DND-41 (cell line): ENCODE data around the gene CCDC93.

Experiments used
- ATAC-seq: fragments of 200-7000 bp; cut with Tn5 transposase; 3 replicates; pipeline ENCODE4 v1.9.1; 2021; ENCODE audit warnings: low read depth; ENCODE audit not compliant: insufficient read depth
- DNase-seq: peaks from one replicate; pipeline ENCODE4 v3.0.0-alpha.2; 2020
- H2AFZ ChIP-seq: 2 replicates; pipeline ENCODE4 v1.6.0; 2012; ENCODE audit warnings: low read depth, low read length
- H3K27ac ChIP-seq: 2 replicates; pipeline ENCODE4 v1.5.1; 2012; ENCODE audit warnings: low read length, inconsistent platforms
- H3K27me3 ChIP-seq: fragments of 200-600 bp; sonication (generic); 2 replicates; pipeline ENCODE4 v1.6.0; 2012; ENCODE audit warnings: low read length, mild to moderate bottlenecking, inconsistent platforms; ENCODE audit not compliant: insufficient read depth, poor library complexity
- H3K36me3 ChIP-seq: 2 replicates; pipeline ENCODE4 v1.5.1; 2012; ENCODE audit warnings: low read length, inconsistent platforms; ENCODE audit not compliant: insufficient read depth
- H3K4me1 ChIP-seq: 2 replicates; pipeline ENCODE4 v1.5.1; 2012; ENCODE audit warnings: mild to moderate bottlenecking, low read length; ENCODE audit not compliant: insufficient read depth
- H3K4me2 ChIP-seq: 2 replicates; pipeline ENCODE4 v1.6.0; 2012; ENCODE audit warnings: mild to moderate bottlenecking, moderate library complexity, low read length, inconsistent platforms; ENCODE audit not compliant: insufficient read depth
- H3K4me3 ChIP-seq, 2 experiments: fragments of 200-600 bp in 1 of 2; shearing (Covaris generic) in 1 of 2; 2 replicates each; pipeline ENCODE4 v1.5.1; 2012 to 2016; ENCODE audit warnings: inconsistent platforms in 2 of 2, low read length in 2 of 2, mild to moderate bottlenecking in 2 of 2, low read depth in 1 of 2, moderate library complexity in 1 of 2
- H3K79me2 ChIP-seq: 2 replicates; pipeline ENCODE4 v1.6.0; 2012; ENCODE audit warnings: low read length, inconsistent platforms; ENCODE audit not compliant: insufficient read depth
- H3K9ac ChIP-seq: 2 replicates; pipeline ENCODE4 v1.6.0; 2012; ENCODE audit warnings: low read depth, mild to moderate bottlenecking, inconsistent platforms, low read length, moderate library complexity
- H3K9me3 ChIP-seq: 2 replicates; pipeline ENCODE4 v1.5.1; 2012; ENCODE audit warnings: low read length, moderate library complexity, mild to moderate bottlenecking, inconsistent platforms; ENCODE audit not compliant: insufficient read depth, severe bottlenecking
- H4K20me1 ChIP-seq: 2 replicates; pipeline ENCODE4 v1.6.0; 2012; ENCODE audit warnings: low read length; ENCODE audit not compliant: insufficient read depth
- EZH2 ChIP-seq: IDR thresholded peaks from 3 replicates; pipeline ENCODE4 v1.6.1; 2012; ENCODE audit warnings: borderline replicate concordance, low read depth, mild to moderate bottlenecking, moderate library complexity, low read length, inconsistent platforms; ENCODE audit not compliant: severe bottlenecking
- TF ChIP-seq, protein P1 (sequence below): IDR thresholded peaks from 2 replicates; pipeline ENCODE4 v1.5.1; 2012; ENCODE audit warnings: borderline replicate concordance, low read length, moderate library complexity, mild to moderate bottlenecking; ENCODE audit not compliant: poor library complexity, severe bottlenecking; ENCODE audit errors: extremely low read depth

The CCDC93 gene

DNA sequence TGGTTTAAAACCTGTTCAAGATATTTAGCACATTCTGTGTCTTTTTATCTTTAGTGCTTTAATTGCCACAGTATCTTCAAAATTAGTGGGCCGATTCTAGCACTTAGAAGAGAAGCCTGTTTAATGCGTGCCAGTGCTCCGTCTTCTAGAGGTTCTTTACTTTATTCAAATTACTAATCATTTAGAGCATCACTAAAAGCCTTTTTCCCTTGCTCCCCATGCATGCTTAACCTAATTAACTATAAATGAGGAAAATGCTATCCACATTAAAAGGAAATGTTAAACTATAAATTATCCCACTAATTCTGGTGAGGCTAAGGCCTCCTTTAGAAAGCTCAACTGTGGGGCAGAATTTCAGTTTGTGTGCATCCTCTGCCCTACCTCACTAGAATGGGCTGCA is 42.9 kb upstream of the CCDC93 start:
- Histone ChIP-seq H3K36me3 (no peaks in the 10 kb centered on the region), H3K79me2 (no peaks in the 10 kb centered on the region), H3K9me3 (no peaks in the 10 kb centered on the region), H3K27me3 (peaks cover 5% of the 10 kb centered on the region), H3K27ac (no peak overlapping the region), H3K4me1 (no peaks in the 10 kb centered on the region), H3K4me3 (no peak overlapping the region), H4K20me1 (no peaks in the 10 kb centered on the region), H2AFZ (no peak overlapping the region), H3K4me2 (no peak overlapping the region), H3K9ac (no peak overlapping the region)
- TF ChIP-seq, protein P1, sequence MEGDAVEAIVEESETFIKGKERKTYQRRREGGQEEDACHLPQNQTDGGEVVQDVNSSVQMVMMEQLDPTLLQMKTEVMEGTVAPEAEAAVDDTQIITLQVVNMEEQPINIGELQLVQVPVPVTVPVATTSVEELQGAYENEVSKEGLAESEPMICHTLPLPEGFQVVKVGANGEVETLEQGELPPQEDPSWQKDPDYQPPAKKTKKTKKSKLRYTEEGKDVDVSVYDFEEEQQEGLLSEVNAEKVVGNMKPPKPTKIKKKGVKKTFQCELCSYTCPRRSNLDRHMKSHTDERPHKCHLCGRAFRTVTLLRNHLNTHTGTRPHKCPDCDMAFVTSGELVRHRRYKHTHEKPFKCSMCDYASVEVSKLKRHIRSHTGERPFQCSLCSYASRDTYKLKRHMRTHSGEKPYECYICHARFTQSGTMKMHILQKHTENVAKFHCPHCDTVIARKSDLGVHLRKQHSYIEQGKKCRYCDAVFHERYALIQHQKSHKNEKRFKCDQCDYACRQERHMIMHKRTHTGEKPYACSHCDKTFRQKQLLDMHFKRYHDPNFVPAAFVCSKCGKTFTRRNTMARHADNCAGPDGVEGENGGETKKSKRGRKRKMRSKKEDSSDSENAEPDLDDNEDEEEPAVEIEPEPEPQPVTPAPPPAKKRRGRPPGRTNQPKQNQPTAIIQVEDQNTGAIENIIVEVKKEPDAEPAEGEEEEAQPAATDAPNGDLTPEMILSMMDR: no peak
- no peak for TF ChIP-seq EZH2
- DNase-seq (no peak), ATAC-seq (no peak)

DNA sequence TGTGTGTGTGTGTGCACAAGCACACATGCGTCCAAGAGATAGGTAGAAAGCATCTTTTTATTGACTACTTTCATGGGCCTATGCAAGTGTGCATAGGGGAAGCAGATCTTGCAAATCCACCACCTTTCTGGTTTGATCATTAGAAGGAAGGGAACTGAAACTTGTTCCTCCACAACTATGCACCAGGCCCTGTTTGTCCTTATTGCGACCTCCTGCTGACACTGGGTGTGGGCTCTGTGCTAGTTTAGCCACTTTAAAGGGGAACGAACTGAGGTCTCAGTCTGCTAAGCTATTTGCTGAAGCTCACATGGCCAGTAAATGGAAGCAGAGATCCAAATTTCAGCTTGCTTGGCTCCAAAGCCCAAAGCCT is 42.3 kb upstream of the CCDC93 start:
- Histone ChIP-seq H3K4me2 (no peak overlapping the region), H2AFZ (no peak overlapping the region), H3K9me3 (no peaks in the 10 kb centered on the region), H3K9ac (no peak overlapping the region), H3K79me2 (no peaks in the 10 kb centered on the region), H3K36me3 (no peaks in the 10 kb centered on the region), H3K4me3 (no peak overlapping the region), H3K4me1 (no peaks in the 10 kb centered on the region), H3K27me3 (peaks cover 5% of the 10 kb centered on the region), H4K20me1 (no peaks in the 10 kb centered on the region), H3K27ac (no peak overlapping the region)
- no peak for ATAC-seq
- no peak for TF ChIP-seq EZH2
- TF ChIP-seq, protein P1: no peak
- no peak for DNase-seq

DNA sequence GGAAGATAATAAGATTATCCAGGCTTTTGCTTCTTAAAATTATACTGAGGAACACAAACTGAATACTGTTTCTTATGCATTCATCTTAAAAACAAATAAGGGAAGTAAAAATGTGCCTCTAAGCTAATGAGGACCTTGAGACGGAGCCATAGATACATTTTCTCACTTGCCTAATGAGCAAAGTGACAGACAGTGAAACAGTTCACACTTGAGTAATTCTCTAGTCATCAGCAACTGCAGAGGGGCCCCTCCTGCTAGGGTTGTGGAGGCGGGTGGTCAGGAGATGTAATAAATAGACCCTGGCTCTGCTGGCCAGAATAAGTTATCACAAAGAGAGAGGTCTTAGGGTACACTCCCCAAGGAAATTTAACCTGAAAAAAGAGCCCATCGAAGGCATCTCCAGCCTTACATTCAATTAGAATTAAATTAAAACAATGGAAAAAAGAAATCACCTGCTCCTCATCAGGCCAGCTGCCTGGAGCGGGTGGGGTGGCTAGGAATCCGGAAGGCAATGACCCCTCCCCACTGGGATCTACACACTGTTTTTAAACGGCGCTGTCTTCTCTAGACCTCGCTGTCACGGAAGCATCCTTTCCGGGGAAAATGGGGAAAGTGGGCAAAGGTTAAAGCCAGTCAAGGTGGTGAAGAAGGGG is 41.8 kb upstream of the CCDC93 start:
- Histone ChIP-seq H3K4me1 (no peaks in the 10 kb centered on the region), H2AFZ (no peak overlapping the region), H3K4me3 (no peak overlapping the region), H3K27ac (no peak overlapping the region), H3K27me3 (peaks cover 5% of the 10 kb centered on the region), H3K36me3 (no peaks in the 10 kb centered on the region), H3K9me3 (no peaks in the 10 kb centered on the region), H3K9ac (no peak overlapping the region), H4K20me1 (no peaks in the 10 kb centered on the region), H3K79me2 (no peaks in the 10 kb centered on the region), H3K4me2 (no peak overlapping the region)
- no peak for ATAC-seq
- no peak for DNase-seq
- TF ChIP-seq EZH2: no peak
- TF ChIP-seq, protein P1: no peak
